Natural killer cell treated with Interleukin-12 subunit alpha and Interleukin-12 subunit beta and Interleukin-15 and Interleukin-18, amount 100 ng/mL, for 72 hours (primary cell): ENCODE measurements around the gene RGS14. TPM values are rescaled to one million over a fixed set of nuclear protein-coding genes. Genes with fewer than 3 reads are reported as not detected.
A peak's percentile ranks its signal among the peaks of the same experiment; 100 is the strongest.
"Not testable (repeated sequence)": the region's sequence is repeated elsewhere in the genome, so short reads cannot be mapped to it uniquely, and the experiment has no call there.

Experiments used
- ATAC-seq, 2 donors: fragments of 150-1000 bp; cut with Tn5 transposase in 1 of 2; sonication (Bioruptor Pico), chemical (Tn5 transposase) in 1 of 2; 2 replicates each; pipeline ENCODE4 v1.10.0; 2021
- DNase-seq: peaks from one replicate; pipeline ENCODE4 v3.0.0; 2022; ENCODE audit warnings: low spot score
- H3K27ac Mint-ChIP-seq, 2 donors: 1 replicate in 1 of 2; 2 replicates in 1 of 2; pipeline ENCODE4 v1.8.0; 2022; ENCODE audit warnings: mixed read lengths in 2 of 2, mild to moderate bottlenecking in 1 of 2, moderate library complexity in 1 of 2
- H3K27me3 Mint-ChIP-seq, 2 donors: 1 replicate in 1 of 2; 2 replicates in 1 of 2; pipeline ENCODE4 v1.8.0; 2022; ENCODE audit warnings: mixed read lengths in 2 of 2
- H3K36me3 Mint-ChIP-seq: one replicate; pipeline ENCODE4 v1.8.0; 2022; ENCODE audit warnings: mixed read lengths
- H3K4me1 Mint-ChIP-seq, 2 donors: 1 replicate in 1 of 2; 2 replicates in 1 of 2; pipeline ENCODE4 v1.8.0; 2022; ENCODE audit warnings: low read depth in 2 of 2, mixed read lengths in 2 of 2, mild to moderate bottlenecking in 1 of 2
- H3K4me3 Mint-ChIP-seq: one replicate; pipeline ENCODE4 v1.8.0; 2022; ENCODE audit warnings: mixed read lengths
- H3K9me3 Mint-ChIP-seq: 2 replicates; pipeline ENCODE4 v1.8.0; 2022; ENCODE audit warnings: mixed read lengths
- total RNA-seq, 2 donors: library from RNA; stranded (reverse); gene quantifications; one replicate each; pipeline ENCODE4 v1.2.3, GENCODE V29; 2022

Gene RGS14
- total RNA-seq, 2 donors from 2014 or later: 26.5 to 45.4 TPM

- no peaks in the 10 kb centered on the region for H3K9me3 Mint-ChIP-seq
Observed at GRCh38 chr5:177333420-177334154, 24.1 kb upstream of the RGS14 start.

GRCh38 chr5:177334155-177334551 lies 23.6 kb upstream of the RGS14 start:
- Mint-ChIP-seq H3K27ac (no peak overlapping the region), H3K27me3 (no peaks in the 10 kb centered on the region), H3K4me1 (peaks cover 46 to 52% of the 10 kb centered on the region in 2 donors), H3K9me3 (no peaks in the 10 kb centered on the region), H3K4me3 (no peak overlapping the region), H3K36me3 (peaks cover 22% of the 10 kb centered on the region)
- DNase-seq: no peak
- no peak for ATAC-seq

More at GRCh38 chr5:177333420-177334154, 24.1 kb upstream of the RGS14 start:
- DNase-seq (no peak), ATAC-seq (no peak)
- H3K36me3 Mint-ChIP-seq: peaks cover 22% of the 10 kb centered on the region
- no peak overlapping the region for H3K27ac Mint-ChIP-seq
- no peak overlapping the region for H3K4me3 Mint-ChIP-seq
- H3K27me3 Mint-ChIP-seq: no peaks in the 10 kb centered on the region
- peaks cover 40 to 49% of the 10 kb centered on the region in 2 donors for H3K4me1 Mint-ChIP-seq

- H3K9me3 Mint-ChIP-seq: no peaks in the 10 kb centered on the region
- H3K4me3 Mint-ChIP-seq: no peak overlapping the region
- DNase-seq (no peak), ATAC-seq (no peak)
- no peak overlapping the region for H3K27ac Mint-ChIP-seq
- H3K27me3 Mint-ChIP-seq: no peaks in the 10 kb centered on the region
- peaks cover 48 to 55% of the 10 kb centered on the region in 2 donors for H3K4me1 Mint-ChIP-seq
- peaks cover 26% of the 10 kb centered on the region for H3K36me3 Mint-ChIP-seq
Observed at GRCh38 chr5:177334781-177335700, 22.7 kb upstream of the RGS14 start.

GRCh38 chr5:177335701-177336065 lies 22.0 kb upstream of the RGS14 start:
- DNase-seq: no peak
- H3K27ac Mint-ChIP-seq: no peak overlapping the region
- H3K27me3 Mint-ChIP-seq: no peaks in the 10 kb centered on the region
- no peak overlapping the region for H3K4me3 Mint-ChIP-seq
- ATAC-seq: no peak
- peaks cover 23% of the 10 kb centered on the region for H3K36me3 Mint-ChIP-seq
- peaks cover 43 to 51% of the 10 kb centered on the region in 2 donors for H3K4me1 Mint-ChIP-seq
- H3K9me3 Mint-ChIP-seq: no peaks in the 10 kb centered on the region

GRCh38 chr5:177336112-177336511 lies 21.6 kb upstream of the RGS14 start:
- Mint-ChIP-seq H3K27me3 (no peaks in the 10 kb centered on the region), H3K4me3 (no peak overlapping the region), H3K27ac (no peak overlapping the region), H3K36me3 (peaks cover 21% of the 10 kb centered on the region), H3K4me1 (peaks cover 38 to 47% of the 10 kb centered on the region in 2 donors), H3K9me3 (no peaks in the 10 kb centered on the region)
- DNase-seq (no peak), ATAC-seq (no peak)

GRCh38 chr5:177336603-177337494 lies 20.9 kb upstream of the RGS14 start:
- Mint-ChIP-seq H3K36me3 (peaks cover 27% of the 10 kb centered on the region), H3K9me3 (no peaks in the 10 kb centered on the region), H3K27ac (no peak overlapping the region), H3K4me3 (no peak overlapping the region), H3K4me1 (peaks cover 37 to 40% of the 10 kb centered on the region in 2 donors), H3K27me3 (no peaks in the 10 kb centered on the region)
- DNase-seq (no peak), ATAC-seq (no peak)

- H3K27me3 Mint-ChIP-seq: no peaks in the 10 kb centered on the region
- DNase-seq: no peak
- peak overlapping the region; percentile 48 to 84 for H3K27ac Mint-ChIP-seq
- peaks cover 34 to 38% of the 10 kb centered on the region in 2 donors for H3K4me1 Mint-ChIP-seq
- no peaks in the 10 kb centered on the region for H3K9me3 Mint-ChIP-seq
- peak overlapping the region; percentile 73 for H3K4me3 Mint-ChIP-seq
- H3K36me3 Mint-ChIP-seq: peaks cover 31% of the 10 kb centered on the region
- ATAC-seq: peak; percentile 37 to 54
Observed at GRCh38 chr5:177338251-177339106, 19.2 kb upstream of the RGS14 start.

GRCh38 chr5:177339107-177339638 lies 18.6 kb upstream of the RGS14 start:
- peak overlapping the region; percentile 73 for H3K4me3 Mint-ChIP-seq
- peaks cover 34% of the 10 kb centered on the region for H3K36me3 Mint-ChIP-seq
- H3K9me3 Mint-ChIP-seq: no peaks in the 10 kb centered on the region
- ATAC-seq: peak; percentile 61 to 79
- peak overlapping the region; percentile 48 to 84 for H3K27ac Mint-ChIP-seq
- H3K4me1 Mint-ChIP-seq: peaks cover 35 to 37% of the 10 kb centered on the region in 2 donors
- H3K27me3 Mint-ChIP-seq: no peaks in the 10 kb centered on the region
- no peak for DNase-seq

GRCh38 chr5:177343000-177343399 lies 14.7 kb upstream of the RGS14 start:
- Mint-ChIP-seq H3K4me1 (peaks cover 35 to 37% of the 10 kb centered on the region in 2 donors), H3K36me3 (peaks cover 22% of the 10 kb centered on the region)
- H3K9me3 Mint-ChIP-seq, H3K27me3 Mint-ChIP-seq, ATAC-seq, DNase-seq, H3K4me3 Mint-ChIP-seq, H3K27ac Mint-ChIP-seq: not testable (repeated sequence)

- peaks cover 32 to 34% of the 10 kb centered on the region in 2 donors for H3K4me1 Mint-ChIP-seq
- no peaks in the 10 kb centered on the region for H3K9me3 Mint-ChIP-seq
- no peaks in the 10 kb centered on the region for H3K27me3 Mint-ChIP-seq
- DNase-seq: no peak
- no peak for ATAC-seq
- no peak overlapping the region for H3K4me3 Mint-ChIP-seq
- H3K27ac Mint-ChIP-seq: no peak overlapping the region
- peaks cover 22% of the 10 kb centered on the region for H3K36me3 Mint-ChIP-seq
Observed at GRCh38 chr5:177343777-177344176, 13.9 kb upstream of the RGS14 start.

- Mint-ChIP-seq H3K27ac (no peak overlapping the region), H3K36me3 (peaks cover 26% of the 10 kb centered on the region), H3K27me3 (no peaks in the 10 kb centered on the region), H3K4me1 (peaks cover 32 to 33% of the 10 kb centered on the region in 2 donors), H3K4me3 (no peak overlapping the region), H3K9me3 (no peaks in the 10 kb centered on the region)
- no peak for ATAC-seq
- DNase-seq: no peak
Observed at GRCh38 chr5:177344891-177345290, 12.8 kb upstream of the RGS14 start.

- ATAC-seq: no peak
- no peaks in the 10 kb centered on the region for H3K9me3 Mint-ChIP-seq
- no peaks in the 10 kb centered on the region for H3K27me3 Mint-ChIP-seq
- H3K4me3 Mint-ChIP-seq: no peak overlapping the region
- H3K36me3 Mint-ChIP-seq: peaks cover 19% of the 10 kb centered on the region
- peaks cover 36 to 41% of the 10 kb centered on the region in 2 donors for H3K4me1 Mint-ChIP-seq
- DNase-seq: no peak
- no peak overlapping the region for H3K27ac Mint-ChIP-seq
Observed at GRCh38 chr5:177346820-177347219, 10.9 kb upstream of the RGS14 start.
